Myocyte (in vitro differentiated cells): Measurements from ENCODE around the gene GLT6D1. TPM values are rescaled to one million over a fixed set of nuclear protein-coding genes. Genes with fewer than 3 reads are reported as not detected.

Source experiments
- DNase-seq: peaks from one replicate; pipeline ENCODE4 v3.0.0-alpha.2; 2012; ENCODE audit warnings: low read depth
- total RNA-seq: library from RNA; depleted of rRNA; stranded (reverse); fragments of >200 nt; gene quantifications from 2 replicates; pipeline ENCODE4 v1.2.3, GENCODE V29; 2014

The GLT6D1 gene
- total RNA-seq, 1 donor from 2014 or later = not detected

DNA sequence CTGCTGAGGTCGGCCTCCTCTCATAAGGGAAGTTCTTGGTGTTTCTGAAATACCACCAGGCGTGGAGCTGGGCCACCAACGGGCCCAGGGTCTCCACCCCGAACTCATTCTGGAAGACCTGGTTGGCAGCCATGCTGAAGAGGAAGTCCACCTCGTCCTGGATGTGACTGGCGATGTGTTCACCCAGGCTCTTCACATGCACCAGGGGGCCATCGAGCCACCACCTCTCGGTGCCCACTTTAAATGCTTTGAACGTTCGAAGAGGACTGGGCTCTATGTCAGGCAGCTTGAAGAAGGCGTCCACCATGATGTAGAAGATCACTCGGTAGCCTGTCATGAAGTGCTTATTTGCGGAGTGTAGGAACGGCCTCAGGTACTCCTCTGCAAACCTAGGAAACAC is 15.1 kb downstream of the GLT6D1 start:
- DNase-seq = no peak

DNA sequence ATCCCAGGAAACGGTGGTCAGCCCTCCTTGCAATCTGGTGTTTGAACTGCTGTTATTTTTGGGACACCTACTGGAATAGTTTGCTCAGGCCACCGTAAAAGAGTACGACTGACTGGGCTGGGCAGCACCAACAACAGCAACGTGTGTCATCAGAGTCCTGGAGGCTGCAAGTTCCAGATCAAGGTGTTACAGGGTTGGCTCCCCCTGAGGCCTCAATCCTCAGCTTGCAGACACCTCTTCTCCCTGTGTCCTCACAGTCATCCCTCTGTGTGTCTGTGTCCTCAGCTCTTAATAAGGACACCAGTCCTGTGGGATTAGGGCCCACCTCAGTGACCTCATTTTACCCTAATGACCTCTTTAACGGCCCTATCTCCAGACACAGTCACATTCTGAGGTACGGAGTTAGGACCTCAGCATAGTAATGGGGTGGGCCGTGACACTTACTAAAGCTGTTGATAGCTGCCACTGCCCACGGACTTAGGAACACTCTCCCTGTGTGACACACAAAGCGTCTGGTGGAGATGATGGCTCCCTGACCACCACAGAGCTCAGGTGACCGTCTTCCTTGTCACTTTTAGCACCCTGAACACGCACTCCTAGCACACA is 16.8 kb downstream of the GLT6D1 start:
- no peak for DNase-seq

DNA sequence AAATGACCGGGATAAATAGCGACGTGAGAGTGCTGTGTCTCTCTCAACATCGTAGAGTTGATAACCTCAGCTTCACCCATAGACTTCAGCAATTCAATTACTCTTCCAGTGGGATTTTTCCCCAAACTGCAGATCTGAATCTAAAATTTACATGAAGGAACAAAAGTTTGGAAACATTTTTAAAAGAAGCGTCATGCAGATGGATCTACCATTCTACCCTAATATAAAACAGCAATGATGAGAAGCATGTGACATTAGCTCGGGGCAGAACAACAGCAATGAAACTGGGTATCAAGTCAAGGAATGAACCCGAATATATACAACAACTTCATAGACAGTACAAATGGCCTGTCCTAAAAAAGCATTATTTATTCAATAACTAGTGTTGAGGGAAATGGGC is 18.8 kb downstream of the GLT6D1 start:
- no peak for DNase-seq

DNA sequence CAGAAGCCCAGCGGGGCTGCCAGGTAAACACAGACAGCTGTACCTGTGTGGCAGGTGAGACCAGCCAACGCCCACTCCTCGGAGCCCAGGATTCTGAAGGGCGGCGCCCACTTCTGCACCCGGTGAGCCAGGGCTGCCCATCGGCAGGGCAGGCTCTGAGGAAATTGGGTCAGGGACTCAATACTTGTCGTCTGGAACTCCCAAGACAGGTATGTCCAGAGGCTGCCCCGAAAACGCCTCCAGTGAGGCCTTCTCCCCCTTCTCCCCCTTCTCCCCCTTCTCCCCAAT is 19.8 kb downstream of the GLT6D1 start:
- no peak for DNase-seq

DNA sequence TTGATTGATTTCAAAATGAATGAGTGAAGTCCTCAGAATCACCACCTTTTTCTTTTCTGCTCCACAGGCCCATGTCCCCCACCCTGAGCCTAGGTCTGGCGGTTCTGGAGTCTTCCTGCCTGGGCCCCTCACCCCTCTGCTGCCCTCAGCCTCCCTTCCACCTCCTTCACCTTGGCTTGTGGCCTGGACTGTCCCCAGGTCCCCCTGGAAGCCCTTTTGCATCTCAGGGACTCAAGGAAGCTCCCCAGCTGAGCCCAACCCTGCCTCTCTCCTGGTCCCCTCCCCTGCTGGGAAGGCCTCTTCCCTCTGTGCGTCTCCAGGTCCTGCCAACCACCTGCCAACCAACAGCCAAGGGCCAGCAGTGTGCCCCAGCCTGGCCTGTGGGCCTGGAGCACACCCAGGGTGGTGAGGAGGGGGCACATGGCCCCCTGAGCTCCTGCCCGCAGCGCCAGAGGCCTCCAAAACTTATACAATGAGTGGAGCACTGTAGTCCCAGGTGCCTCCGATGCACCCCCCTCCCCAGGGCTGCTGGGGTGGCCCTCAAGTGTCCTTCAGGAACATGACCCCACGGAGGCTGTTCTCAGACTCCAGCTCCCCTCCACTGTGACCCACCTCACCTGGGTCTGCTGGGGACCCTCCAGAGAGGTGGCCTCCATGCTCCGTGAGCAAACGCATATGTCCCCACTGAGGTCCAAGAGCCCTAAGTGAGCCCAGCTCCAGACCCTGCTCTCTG is 20.3 kb downstream of the GLT6D1 start:
- DNase-seq = no peak

DNA sequence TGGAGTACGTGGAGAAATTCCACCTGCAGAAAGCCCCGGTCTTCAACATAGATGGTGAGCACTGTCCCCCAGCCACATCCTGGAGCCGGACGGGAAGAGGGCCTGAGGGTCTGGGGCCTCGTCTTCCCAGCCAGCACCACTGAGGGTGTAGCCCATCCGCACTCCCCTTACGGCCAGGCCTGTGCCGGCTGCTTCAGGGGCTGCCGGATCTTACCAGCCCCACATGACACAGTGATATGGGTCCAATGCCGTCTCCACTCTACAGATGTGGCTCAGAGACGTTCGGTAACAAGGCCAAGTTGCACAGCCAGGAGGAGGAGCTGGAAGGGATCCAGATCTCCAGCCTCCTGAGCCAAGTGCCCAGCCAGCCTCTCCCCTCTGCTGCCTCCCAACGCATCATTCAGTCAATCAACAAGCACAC is 21.3 kb downstream of the GLT6D1 start:
- DNase-seq = no peak

DNA sequence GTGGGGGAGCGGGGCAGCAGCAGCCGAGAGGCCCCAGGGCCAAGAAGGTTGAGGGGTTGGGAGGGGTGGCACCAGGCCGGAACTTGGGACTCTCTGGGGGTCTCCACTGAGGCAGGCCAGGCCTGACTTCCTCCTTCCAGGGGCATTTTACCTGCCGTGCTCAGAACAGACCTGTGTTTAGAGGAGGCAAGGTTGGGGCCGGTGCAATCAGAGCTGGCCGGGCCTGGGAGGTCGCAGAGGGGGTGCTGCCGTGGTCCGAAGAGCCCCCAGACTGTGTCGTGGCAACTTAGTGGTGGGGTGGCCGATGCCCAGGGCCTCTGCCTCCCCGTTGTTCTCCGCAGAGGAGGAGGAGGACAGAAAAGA is 21.8 kb downstream of the GLT6D1 start:
- no peak for DNase-seq

DNA sequence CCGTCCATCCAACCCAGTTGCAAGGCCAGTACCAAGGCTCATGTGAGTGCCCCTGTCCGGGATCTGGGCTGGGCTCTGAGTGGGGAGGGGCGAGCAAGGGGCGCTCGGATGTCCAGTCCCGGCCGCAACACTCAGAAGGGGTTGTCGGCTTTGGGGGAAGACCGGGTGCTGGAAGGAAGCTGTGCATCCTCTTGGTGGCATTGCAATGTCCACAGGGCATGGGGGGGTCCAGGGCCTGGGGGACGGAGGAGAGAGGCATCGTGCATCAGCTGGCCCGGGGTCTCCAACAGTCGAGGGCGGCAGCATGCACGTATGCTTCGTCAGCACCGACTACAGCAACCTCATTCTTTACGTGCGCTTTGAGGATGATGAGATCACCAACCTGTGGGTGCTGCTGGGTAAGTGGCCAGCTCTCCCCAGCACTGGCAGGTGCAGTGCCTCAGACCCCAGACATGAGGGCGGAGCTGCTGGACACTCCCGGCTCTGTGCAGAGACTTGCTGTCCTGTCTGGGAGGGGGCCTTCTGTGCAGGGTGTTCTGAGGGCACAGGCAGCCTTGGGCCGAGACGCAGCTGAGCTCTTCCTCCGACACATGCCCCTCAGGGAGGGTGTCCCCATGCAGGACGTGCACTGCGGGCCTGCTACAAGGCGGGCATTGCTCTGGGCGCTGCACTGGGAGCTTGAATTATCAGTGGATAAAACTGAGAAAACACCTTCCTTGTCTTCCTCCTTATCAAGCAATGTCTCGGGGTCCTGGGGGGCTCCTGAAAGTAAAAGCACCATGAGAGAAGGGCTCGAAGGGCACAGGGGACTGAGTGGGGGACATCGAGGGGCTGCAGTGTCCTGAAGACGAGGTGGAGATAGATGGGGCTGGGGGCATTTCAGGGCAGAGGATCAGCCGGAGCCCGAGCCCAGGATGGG is 22.5 kb downstream of the GLT6D1 start:
- DNase-seq = no peak

DNA sequence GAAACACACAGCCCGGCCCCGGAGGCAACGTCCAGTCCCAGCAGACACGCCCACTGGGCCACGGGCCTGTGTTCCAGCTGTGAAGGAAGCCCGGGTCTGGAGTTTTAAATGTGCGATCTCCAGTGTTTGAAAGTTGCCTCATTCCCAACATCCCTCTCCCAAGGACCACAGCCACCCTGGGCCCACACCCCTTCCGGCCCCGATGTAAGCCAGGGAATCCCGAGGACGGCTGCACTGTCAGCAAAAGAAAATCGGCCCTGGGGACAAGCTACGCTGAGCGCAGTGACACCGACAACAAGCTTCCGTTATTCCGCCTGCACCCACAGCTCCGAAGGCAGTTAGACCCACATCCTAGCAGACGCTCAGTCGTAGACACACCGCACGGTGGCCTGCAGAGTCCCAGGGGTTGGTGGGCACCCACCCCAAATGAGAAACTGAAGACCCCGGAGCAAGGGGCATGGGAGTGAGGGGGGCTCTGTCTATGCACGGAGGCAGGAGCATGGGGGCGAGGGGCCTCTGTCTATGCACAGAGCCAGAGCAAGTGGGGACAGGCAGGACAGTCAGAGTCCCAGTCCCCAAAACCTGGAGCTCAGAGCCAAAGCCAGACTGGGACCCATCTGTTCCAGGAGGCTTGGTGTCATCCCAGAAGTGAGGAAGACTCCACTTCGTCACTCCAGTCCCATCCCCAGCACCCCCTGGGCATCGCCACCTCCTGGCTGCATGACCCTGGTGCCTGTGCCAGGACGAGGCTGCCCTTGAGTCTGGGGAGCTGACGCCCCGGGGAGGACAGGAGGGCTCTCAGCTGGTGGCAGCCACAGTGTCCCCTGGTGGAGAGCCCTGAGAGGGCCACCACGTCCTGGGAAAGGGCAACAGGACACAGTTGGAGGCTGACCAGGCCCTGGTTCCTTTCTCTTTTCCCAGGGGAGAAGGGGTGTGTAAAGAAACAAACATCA is 23.4 kb downstream of the GLT6D1 start:
- no peak for DNase-seq

DNA sequence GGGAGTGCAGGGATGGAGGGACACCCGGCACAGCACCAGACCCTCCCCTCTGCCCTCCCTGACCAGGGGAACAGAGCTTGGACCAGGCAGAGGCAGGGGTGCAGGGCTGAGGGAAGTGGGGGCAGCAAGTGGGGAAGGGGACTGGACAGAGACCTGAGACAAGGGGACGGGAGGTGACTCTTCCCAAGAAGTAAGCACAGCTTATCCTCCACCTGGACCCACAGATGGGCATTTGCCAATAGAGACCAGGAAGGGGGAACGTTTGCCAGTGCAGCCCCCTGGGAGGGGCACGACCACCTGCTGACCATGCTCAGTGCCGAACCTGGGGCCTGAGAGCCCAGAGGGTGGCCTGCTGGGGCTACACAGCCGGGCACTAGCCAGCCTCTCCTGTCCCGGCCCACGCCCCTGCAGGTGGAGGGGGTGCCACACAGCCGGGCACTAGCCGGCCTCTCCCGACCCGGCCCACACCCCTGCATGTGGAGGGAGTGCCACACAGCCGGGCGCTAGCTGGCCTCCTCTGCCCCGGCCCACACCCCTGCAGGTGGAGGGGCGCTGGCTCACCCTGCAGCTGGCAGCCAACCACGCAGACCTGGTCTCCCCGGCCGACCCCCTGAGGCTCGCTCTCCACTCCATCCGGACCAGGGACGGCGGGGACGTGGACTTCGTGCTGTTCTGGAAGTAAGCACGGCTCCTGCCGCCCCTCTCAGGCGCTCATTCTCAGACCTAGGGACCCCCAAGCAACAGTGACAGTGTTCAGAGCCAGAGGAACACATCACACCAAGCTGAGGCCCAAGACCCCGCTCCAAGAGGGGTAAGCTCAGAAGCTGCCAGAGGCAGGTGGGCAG is 24.3 kb downstream of the GLT6D1 start:
- no peak for DNase-seq

DNA sequence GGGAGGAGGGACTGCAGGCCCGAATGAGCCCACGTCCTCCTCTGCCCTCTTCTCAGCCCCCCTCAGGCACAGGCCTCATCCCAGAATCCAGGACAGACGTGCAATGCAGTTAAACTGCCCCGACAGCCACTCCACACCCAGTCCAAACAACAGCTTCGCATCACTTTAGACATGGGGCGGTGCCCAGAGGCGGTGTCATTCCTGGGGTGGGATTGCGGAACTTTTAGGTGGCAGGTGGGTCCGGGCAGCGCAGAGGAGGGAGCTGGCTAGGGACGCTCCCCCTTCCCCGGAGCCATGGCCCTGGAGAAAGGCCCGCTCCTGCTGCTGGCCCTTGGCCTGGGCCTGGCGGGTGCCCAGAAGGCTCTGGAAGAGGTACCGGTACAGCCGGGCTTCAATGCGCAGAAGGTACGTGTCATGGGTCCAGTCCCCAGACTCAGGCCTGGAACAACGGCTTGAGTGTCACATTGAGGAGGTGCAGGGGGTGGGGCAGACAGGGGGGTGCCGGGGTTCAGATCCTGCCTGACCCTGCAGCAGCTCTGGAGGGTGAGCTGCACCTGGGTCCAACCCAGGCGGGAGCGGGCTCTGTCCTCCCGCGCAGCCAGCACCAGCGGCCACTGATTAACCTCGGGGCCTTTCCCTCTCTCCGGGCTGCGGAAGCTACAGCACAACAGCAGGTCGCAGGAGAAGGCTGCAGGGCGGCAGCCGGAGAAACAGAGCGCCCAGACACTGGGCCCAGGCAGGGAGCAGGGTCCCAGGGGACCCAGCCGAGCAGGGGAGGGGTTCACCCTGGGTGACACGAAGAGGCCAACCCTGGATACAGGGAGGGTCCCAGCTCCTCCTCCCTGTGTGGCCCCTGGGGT is 25.2 kb downstream of the GLT6D1 start:
- DNase-seq = no peak

DNA sequence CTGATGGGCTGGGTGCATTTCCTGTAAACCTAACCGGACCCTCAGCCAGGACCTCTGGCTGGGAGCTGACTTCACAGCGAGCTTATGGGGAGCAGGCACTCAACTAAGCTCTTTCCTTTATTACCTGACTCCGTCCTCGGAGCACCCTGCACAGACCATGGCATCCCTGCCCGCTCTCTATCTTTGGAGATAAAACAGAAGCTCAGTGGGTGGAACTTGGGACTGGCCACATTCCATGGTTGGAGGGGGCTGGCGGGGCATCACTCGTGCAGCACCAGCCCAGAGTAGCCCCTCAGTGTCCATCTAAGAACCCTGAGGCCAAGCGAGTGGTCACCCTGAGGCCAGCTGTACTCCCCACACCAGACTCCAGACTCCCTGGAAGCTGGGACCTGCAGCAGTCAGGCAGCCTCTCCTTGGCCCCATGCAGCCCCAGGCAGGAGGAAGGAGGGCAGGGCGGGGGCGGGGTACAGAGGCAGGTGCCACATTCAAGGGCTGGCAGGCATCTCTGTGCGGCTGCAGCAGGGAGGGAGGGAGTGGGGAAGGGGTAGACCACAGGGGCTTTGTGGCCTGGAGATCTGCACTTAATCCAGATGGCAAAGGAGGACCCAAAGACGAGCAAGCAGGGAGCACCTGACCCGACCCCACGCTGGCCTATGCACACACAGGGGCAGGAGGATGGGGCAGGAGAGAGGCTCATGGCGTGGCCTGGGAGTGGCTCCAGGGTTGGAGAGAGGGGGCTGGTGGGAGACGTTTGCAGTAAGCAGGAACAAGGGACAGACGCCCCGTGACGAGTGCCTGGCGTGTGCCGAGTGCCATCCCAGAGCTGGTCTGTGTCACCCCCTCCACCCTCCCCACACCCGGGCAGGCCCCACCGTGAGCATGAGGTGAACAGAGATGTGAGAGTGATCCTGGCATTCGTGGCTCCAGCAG is 26.1 kb downstream of the GLT6D1 start:
- DNase-seq = no peak

DNA sequence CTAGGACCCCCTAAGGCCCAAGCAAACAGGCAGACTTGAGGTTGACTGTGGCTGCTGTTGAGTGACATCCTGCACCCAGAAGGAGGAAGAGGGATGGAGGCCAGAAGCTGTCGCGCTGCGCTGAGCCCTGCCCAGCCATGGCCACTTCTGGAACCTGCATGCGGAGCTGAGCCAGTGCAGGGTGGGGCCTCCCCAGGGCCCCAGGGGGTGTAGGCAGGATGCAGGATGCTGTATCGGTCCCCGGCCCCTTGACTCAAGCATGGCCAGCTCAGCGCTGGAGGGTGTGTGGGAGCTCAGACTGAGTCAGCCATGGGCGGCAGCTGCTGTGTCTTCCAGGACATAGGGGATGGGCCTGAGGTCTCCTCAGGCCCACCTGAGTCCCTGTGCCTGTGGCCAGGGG is 26.9 kb downstream of the GLT6D1 start:
- no peak for DNase-seq

DNA sequence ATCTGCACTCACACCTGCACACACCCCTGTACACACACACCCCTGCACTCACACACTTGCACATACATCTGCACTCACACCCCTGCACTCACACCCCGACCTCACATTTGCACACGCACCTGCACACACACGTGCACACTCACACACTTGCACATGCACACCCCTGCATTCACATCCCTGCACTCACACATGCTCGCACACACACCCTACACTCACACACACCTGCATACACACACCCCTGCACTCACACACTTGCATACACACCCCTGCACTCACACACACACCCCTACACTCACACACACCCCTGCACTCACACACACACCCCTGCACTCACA is 27.5 kb downstream of the GLT6D1 start:
- no peak for DNase-seq

DNA sequence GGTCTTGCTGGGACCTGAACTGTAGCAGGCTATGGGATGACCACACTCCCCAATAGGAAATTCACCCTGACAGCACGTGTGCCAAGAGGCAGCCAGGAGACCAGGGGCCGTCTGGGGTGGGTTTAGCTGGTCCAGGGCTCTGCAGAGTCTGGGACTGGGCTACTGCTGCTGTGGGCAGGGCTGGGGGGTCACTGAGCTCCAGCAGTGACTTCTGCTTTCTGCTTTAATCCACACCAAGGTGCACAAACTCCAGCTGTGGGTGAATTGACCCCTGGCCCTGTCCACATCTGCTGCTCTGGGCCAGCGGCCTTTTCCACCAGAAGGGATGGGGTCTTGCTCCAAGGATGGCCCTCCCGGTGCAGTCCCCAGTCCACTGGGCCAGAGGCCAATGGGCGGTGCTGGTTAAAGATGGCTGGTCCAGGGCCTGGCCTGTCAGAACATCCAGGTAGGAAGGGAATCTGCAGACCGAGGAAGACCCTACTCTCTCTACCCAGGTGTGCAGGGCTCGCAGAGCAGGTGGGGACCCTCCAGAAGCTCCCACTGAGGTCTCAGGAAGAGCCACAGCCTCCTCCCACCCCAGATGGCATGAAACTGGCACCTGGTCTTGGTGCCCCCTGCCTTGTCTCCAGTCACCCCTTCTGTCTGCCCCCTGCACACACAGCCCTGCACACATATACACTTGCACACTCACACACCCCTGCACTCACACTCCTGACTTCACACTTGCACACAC is 28.0 kb downstream of the GLT6D1 start:
- DNase-seq = no peak

DNA sequence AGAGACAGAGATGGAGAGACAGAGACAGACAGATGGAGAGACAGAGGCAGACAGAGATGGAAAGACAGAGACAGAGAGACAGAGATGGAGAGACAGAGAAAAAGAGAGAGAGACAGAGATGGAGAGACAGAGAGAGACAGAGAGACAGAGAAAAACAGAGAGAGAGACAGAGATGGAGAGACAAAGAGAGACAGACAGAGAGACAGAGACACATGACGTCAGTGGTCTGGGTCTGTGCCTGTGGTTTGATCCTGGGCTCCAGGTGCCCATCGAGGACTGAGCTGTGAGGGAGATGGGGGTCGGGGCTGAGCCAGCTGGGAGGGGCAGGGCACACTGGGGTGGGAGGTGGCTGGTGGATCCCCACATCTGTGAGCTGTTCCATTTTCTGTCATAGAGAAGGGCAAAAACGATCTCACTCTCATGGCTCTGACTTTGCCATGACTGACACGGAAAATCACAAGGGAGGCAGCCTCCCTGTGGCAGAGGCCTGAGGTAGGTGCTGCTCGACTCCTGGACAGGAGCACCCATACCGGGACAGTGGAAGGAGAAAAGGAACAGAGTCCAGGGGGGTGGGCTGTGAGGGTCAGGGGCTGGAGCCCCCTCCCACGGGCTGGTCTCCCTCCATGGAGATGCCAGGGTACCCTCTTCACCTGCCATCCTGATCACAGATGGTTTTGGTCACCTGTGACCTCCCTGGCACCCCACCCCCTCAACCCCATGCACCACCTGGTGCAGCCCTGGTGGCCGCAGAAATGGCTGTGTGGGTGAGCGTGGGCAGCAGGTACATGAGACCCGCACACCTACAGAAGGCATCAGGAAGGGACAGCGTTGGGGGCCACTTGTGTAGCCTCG is 28.8 kb downstream of the GLT6D1 start:
- DNase-seq = no peak
